GM21381 (cell line): ENCODE results near the gene GOLGA8S.
"Not testable (repeated sequence)": the region's sequence is repeated elsewhere in the genome, so short reads cannot be mapped to it uniquely, and the experiment has no call there.

ENCODE experiments used
- ATAC-seq: cut with Tn5 transposase; IDR thresholded peaks from one replicate; pipeline ENCODE4 v1.9.1; 2021; ENCODE audit warnings: mild to moderate bottlenecking, moderate library complexity; ENCODE audit not compliant: unreplicated experiment

GOLGA8S gene

DNA sequence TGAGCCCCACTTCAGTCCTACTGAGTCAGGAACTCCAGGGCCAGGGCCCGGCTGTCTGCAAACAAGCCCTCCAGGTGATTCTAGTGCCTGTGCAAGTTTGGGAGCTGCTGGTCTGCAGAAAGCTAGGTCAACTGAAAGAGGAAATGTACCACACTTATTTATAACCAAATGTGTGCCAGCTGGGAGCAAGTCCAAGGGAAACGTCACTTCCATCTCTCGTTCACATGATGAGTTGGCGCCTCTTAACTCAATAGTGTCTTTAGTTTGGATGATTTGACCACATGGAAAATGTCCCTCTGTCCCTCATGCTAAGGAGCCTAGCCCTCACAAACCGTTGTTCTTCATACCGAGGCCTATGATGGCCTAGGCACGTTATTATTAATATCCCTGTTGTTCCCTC is 43.2 kb downstream of the GOLGA8S start:
- ATAC-seq: no peak

DNA sequence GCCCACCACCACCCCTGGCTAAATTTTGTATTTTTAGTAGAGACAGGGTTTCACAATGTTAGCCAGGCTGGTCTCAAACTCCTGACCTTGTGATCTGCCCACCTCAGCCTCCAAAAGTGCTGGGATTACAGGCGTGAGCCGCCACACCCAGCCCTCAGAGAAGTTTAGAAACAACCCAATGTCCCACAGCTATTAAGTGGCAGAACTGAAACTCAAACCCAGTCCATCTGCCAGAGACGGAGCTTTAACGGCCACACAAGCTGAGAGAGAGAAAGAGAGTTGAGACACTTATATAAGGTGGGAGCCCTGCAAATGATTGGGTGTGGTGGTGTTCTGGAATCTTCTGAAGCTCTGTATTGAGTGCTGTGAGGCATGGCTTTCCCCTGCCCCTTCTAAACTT is 43.8 kb downstream of the GOLGA8S start:
- not testable (repeated sequence) for ATAC-seq

GRCh38 chr15:23399207-23399606 is 44.7 kb downstream of the GOLGA8S start:
- ATAC-seq: not testable (repeated sequence)

GRCh38 chr15:23401627-23402026 is 47.1 kb downstream of the GOLGA8S start:
- no peak for ATAC-seq

DNA sequence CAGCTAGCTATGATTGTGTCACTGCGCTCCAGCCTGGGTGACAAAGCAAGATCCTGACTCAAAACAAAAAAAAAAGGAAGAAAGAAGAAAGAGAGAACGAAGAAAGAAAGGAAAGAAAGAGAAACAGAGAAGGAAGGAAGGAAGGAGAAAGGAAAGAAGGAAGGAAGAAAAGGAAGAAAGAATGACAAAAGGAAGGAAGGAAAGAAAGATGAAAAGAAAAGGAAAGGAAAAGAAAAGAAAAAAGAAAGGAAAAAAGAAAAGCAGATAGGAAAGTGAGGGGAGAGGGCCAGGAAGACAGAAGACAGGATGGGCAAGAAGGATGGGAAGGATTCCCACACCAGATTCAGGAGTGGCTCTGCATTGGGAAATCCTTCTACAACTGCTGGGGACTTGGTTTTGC is 47.6 kb downstream of the GOLGA8S start:
- ATAC-seq: no peak

- ATAC-seq: no peak
These were observed 48.0 kb downstream of the GOLGA8S start for GRCh38 chr15:23402544-23402943.

DNA sequence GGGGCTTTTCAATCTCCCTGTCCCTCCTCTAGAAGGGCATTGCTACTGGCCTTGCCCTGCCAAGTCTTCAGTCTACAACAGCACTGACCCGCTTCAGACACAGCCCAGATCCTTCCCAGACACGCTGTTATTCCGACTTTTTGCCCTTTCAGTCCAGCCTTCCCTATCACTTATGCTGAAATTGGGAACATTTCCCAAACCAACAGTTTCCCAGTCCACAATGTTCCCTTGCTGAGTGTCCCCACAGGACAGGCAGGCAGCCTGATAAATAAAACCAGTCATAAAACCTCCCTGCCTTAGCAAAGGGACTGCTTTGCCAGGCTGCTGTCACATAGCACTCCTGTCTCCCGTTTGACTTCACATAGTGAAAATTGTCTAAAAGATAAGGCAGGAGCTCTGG is 49.0 kb downstream of the GOLGA8S start:
- no peak for ATAC-seq

DNA sequence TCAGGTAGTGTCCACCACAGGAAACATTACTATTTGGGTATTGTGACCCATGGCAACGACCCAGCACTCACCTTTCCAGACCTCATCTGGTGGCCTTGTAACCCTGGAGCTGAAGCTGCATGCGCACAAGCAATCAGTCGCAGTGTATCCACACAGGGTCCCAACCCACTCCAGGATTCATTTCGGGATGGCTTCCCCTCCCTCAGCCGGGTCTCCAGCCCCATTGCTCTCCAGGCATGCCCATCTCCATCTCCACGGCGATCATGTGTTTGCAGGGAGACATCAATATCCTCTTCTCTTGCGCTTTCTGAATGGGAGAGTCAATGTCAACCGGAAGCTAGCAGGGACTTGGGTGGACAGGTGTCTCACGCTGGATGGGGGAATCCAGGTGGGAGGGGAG is 57.3 kb downstream of the GOLGA8S start:
- no peak for ATAC-seq

DNA sequence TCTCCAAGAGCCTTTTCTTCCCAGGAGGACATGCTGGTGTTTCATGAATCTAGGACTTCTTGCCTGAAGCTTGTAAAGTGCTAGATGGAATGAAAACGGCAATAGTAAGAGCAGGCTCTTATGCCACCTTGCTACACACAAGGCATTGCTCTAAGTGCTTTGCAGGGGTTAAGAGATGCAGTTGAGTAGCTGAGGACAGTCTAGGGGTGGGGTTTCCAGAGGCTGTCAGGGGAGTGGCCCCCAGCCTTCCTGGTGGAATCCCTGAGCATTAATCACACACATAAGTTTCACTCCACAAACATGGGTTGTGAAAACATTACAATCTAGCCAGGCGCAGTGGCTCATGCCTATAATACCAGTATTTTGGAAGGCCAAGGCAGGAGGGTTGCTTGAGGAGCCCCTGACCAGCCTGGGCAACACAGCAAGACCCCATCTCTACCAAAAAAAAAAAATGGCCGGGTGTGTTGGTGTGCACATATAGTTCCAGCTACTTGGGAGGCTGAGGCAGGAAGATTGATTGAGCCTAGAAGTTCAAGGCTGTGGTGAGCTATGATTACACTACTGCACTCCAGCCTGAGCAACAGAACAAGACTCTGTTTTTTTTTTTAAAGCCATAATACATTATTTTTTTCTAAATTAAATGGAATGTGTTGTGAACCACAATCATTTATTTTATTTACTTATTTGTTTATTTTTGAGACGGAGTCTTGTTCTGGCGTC is 58.5 kb downstream of the GOLGA8S start:
- not testable (repeated sequence) for ATAC-seq
